Measurements from ENCODE around the gene CRB1.

DNA sequence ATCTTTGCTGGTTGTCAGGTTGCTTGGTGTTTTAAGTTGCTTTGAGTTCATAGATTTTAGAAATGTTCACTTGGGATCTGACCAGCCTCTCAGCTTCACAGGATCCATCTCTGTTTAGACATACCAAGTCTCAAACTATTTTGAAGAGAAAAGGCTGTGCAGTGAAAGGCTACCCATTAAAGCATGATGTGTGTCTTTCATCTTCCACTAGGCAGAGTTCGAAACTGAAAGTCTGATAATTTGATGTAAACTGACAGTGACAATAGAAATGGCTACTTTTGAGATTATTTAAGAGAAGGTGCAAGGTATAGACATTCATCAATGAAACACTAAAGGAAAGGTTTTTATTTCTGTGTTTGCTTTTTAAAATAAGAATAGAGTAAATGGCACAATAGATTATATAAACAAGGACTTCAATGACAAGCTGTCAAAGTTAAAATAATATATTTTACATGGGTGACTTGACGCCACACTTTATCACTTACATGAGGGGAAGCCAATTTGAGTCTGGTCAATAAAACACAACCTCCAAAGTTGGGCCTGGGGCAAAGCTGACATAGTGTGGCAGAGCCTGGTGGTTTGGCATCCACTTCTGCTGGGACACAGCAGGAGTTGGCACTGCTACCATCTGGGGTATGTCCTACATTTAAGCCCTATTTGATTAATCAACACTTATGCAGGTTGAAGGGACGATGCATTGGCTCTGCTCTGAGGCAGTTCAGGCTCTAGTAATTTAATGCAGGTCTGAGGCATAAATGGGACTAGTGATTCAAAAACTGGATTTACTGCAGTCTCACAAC, 197.7 kb downstream of the CRB1 start:
- TF ChIP-seq, protein P1, sequence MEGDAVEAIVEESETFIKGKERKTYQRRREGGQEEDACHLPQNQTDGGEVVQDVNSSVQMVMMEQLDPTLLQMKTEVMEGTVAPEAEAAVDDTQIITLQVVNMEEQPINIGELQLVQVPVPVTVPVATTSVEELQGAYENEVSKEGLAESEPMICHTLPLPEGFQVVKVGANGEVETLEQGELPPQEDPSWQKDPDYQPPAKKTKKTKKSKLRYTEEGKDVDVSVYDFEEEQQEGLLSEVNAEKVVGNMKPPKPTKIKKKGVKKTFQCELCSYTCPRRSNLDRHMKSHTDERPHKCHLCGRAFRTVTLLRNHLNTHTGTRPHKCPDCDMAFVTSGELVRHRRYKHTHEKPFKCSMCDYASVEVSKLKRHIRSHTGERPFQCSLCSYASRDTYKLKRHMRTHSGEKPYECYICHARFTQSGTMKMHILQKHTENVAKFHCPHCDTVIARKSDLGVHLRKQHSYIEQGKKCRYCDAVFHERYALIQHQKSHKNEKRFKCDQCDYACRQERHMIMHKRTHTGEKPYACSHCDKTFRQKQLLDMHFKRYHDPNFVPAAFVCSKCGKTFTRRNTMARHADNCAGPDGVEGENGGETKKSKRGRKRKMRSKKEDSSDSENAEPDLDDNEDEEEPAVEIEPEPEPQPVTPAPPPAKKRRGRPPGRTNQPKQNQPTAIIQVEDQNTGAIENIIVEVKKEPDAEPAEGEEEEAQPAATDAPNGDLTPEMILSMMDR (IDR thresholded peaks at IDR 0.05), result no peak
- no peak for TF ChIP-seq POLR2A (IDR thresholded peaks at IDR 0.05)

Data from breast epithelium (tissue), 3 donors.